GM21360 (cell line): ENCODE measurements around the gene GNAQ.
"Not testable (repeated sequence)": the region's sequence is repeated elsewhere in the genome, so short reads cannot be mapped to it uniquely, and the experiment has no call there.

Experiments used
- ATAC-seq: cut with Tn5 transposase; IDR thresholded peaks from one replicate; pipeline ENCODE4 v1.9.1; 2021; ENCODE audit warnings: mild to moderate bottlenecking, moderate library complexity; ENCODE audit not compliant: unreplicated experiment

The GNAQ gene

DNA sequence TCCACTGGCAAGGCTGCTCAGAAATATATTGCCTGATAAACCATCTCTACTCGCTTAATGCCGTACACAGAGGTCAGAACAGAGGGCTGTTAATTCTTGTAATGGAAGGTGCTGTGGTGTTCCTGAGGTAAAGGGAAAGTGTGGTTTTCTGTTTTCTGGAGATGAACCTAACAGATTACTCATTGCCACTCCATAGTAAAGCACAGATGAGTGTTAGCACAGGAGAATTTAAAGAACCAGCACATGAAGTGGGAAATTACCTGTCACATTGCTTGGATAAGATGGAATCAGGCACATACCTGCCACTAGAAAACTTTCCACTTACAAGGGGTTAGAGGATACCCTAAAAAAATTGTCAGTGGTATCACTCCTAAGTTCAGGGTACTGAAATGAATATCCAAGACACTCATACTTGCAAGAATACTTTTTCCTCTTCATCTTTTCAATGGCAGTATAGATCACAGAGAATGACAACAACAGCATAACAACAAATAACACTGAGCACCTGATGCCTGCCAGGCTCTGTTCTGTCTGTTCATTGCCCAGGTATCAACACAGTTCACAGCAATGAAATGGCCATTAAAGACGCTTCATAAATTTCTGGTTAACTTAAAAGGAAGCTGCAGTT lies 230.6 kb downstream of the GNAQ start:
- no peak for ATAC-seq

DNA sequence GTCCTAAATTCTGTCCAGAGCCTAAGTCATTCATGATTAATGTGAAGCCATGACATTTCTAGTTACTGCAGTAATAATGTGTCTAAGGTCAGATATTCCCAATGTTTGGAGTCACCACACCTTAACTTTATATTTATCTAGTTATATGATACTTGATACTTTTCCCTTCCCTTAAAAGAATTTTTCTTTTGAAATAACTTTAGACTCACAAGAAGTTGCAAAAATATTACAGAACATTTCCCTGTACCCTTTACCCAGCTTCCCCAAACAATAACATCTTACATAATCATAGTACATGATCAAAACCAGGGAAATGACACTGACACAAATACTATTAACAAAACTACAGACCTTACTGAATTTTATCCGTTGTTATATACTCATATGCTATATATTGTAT lies 233.5 kb downstream of the GNAQ start:
- ATAC-seq: no peak

DNA sequence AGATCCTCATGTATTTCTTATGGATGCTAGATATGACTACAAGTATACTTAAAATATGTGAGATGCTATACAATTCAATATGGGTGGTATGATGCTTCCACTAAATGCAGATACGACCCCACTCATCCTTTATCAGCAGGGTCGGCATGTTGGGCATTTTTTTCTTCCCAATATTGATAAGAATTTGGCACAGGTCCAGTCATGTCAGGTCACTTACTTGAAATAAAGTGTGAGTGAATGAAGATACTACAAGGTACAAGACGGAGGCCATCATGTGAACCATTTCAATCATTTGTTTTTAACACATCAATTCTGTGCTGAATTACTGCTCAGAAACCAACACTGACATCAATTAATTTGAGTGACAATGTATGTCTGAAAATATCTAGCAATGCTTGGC lies 236.6 kb downstream of the GNAQ start:
- ATAC-seq: no peak

DNA sequence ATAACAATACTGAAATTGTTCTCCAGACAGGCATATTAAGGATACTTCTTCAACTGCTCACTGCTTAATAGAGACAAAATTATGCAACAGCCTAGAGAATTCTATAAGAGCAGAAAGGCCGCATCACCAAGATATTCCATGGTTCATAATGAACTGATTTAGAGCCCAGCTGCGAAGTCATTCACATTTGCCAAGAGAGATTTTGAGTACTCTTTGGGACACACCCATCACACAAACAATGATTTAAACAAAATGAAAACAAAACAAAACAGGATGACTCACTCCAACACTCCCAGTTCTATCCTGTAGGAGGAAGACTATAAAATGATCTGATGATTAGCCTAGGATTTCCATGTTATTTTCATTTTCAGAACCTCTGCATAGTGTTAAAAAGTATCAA lies 237.8 kb downstream of the GNAQ start:
- no peak for ATAC-seq

DNA sequence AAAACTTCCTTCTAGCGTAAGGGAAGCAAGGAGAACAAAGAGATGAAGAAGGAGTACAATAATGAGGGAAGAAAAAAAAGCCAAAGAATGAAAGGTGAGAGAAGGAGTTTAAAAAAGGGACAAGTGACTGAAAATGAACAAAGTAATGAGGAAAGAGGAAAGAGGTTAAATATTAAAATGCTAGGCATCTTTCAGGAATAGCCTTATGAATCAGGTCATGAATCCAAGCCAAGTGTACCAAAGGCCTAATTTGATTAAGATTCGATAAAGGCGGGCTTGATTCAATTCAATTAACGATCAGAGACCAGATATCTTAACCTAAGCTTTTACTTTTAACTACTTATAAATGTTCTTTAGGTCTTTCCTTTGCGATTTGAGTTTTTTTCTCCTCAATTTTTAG lies 241.7 kb downstream of the GNAQ start:
- no peak for ATAC-seq

DNA sequence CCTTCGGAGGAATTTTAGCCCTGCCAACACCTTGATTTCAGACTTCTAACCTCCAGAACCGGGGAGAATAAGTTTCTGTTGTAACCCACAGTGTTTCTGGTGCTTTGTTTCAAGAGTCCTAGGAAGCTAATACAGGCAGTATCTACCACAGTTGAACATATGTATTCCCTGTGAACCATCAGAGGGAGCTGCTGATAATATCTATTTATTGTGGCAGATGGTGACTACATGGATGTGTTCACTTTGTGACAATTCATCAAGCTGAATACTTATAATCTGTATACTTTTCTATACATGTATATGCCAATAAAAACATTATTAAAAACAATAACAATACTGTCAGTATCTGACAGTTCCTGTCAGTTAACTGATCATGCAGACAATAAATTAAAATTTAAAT lies 246.3 kb downstream of the GNAQ start:
- ATAC-seq: no peak

DNA sequence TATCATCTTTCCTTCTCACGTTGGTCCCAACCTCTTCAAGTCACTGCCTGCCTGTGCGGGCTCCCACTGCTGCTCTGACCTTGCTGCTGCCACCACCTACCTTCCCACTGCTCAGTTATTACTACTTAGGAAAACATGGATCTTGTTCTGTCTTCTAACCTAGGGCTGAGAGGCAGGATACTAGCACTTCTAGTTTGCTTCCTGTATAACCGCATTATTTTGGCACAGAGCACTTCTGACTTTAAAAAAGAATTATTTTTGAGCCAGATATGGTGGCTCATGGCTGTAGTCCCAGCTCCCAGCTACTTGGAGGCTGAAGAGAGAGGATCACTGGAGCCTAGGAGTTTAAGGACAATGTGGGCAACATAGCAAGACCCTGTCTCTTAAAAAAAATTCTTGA lies 248.1 kb downstream of the GNAQ start:
- no peak for ATAC-seq

DNA sequence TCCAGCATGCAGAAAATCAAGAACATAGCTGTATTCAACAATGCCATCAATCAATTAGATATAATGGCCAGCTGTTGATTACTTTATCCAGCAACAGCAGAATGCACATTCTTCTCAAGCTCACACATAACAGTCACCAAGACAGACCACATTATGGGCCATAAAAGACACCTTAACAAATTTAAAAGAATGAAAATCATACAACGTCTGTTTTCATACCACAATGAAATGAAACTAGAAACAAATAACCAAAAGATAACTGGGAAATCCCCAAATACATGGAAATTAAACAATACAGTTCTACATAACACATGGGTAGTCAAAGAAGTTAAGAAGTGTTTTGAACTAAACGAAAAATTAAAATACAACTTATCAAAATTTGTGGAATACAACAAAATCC lies 252.6 kb downstream of the GNAQ start:
- no peak for ATAC-seq

DNA sequence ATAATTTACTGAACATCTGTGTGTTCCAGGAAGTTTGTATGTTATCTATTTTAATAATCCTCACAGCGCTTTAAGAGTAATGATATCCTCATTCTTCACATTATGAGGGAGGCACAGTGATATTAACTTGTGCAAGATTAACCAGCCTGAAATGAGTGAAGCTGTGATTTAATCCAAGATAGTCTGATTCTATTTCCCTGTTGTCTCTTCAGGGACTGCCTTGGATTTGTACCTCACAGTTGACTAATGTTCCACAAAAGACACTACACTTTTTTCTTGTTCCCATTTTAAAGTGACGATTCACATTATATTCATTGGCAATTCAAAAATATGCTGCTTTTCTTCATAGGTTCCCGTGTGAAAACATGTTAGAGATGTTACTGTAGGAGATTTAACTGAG lies 258.2 kb downstream of the GNAQ start:
- no peak for ATAC-seq

DNA sequence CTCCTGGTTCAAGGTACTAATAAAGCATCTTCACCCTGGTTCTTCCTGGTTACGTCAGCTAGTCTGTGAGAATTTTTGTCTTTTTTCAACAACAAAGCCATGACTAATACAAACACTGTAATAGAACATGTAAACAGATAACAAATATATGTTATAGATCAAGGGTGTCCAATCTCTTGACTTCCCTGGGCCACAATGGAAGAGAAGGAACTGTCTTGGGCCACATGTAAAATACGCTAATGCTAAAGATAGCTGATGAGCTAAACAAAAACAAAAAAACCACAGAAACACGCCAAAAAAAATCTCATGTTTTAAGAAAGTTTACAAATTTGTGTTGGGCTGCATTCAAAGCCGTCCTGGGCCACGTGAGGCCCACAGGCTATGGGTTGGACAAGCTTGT lies 259.0 kb downstream of the GNAQ start:
- ATAC-seq: no peak

DNA sequence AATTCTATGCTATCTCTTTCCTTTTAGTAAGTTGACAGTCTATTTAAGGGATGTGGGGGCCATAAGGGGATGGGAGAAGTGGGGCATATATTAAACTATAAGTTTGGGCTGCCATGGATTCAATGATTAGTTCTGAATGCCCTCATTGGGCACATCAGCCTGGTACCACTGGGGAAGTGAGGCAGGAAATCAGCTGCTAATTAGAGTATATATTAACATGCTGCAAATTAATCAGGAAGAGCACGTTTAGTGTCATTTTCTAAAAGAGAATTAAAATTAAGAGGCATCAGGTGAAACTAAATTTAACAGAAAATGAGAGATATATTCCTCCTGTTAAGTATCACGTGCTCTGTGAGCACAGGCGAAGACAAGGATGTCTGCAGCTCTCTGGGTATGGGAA lies 260.4 kb downstream of the GNAQ start:
- ATAC-seq: no peak

DNA sequence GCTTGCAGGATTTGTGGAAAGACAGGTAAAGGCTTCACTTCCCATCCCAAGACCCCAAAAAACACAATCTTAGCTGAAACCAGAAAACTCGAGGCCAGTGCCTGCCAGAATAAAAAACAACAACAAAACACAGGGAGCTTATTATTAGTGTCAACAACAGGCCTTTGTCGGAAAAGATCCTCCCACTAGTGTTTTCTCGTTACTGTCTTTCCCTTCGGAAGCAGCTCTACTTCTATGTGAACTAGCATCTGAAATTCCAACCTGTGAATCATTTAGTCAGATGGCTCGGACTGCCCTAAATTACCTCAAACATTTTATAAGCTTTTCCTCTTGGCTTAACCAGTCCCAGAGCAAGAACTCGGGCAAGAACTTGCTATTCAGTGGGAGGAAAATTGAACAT lies 261.3 kb downstream of the GNAQ start:
- no peak for ATAC-seq

DNA sequence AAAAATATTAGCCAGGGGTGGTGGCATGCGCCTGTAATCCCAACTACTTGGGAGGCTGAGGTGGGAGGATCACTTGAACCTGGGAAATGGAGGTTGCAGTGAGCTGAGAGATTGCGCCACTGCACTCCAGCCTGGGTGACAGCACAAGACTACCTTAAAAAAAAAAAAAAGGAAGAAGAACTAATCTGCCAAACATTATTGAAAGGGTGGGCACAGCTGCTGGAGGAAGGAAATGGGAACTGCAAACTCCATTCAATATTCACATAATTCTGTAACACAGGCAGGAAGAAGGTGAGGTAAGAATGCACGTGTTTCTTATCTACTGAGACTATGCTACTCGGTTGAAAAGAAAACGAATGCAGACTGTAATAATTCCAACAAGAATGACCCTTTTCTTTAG lies 262.4 kb downstream of the GNAQ start:
- no peak for ATAC-seq

DNA sequence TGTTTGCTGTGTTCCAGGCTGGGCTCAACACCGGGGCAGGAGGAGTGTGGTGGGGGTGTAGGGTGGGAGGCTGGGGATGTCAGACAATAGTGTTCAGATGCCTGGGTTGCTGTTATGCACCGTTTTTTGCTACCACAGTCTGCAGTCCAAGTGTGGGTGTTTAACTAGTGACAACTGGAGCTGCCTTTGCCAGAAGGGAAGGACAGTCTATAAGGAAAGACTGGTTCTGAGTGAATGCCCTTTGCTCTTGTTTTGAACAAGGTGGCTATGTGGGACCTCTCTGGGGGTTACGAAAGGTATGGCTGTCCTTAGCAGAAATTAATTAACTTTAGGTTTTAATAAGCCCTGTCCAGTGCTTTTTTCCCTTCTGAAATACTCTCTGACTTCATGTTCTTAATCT lies 265.0 kb downstream of the GNAQ start:
- ATAC-seq: no peak

DNA sequence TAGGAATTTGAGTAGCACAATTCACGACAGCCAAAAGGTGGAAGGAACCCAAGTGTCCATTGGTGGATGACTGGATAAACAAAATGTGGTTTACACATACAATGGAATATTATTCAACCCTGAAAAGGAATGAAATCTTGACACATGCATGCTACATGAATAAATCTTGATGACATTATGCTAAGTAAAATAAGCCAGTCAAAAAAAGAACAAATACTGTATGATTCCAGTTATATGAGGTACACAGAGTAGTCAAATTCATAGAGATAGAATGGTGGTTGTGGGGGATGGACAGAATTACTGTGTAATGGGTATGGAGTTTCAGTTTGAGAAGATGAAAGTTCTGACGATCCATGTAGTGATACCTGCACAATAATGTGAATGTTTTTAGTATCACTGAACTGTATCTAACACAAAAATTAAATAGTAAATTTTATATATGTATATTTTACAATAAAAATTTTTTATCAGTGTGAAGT lies 265.8 kb downstream of the GNAQ start:
- ATAC-seq: no peak

DNA sequence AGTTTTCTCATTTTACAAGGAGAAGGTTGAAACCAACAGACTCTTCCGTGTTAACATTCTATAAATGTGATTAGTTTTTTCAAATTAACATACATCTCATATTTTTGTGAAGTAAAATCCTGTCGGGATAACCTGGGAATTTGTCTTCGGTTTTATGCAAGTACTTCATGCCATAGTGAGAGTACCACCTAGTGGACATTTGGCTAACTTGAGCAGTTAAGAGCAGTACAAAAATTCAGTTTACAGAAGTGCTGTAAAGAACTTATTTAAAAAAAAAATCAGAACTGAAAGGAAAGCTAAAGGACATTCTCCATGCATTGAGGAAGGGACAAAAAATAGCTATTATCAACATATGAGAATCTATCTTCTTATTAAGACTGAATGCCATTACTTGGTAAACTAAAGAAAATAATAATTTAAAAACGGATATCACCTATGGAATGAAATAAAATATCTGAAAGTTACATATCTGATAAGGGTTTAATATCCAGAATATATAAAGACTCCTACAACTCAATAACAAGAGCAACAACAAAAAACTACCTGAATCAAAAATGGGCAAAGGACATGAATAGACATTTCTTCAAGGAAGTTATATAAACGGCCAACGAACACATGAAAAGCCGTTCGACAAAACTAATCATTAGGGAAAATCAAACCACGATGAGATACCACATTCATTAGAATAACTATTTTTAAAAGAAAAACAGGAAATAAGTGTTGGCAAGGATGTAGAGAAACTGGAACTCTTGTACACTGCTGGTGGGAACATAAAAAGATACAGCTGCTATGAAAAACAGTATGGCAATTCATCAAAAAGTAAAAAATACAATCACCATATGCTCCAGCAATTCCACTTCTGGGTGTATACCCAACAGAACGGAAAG lies 266.5 kb downstream of the GNAQ start:
- no peak for ATAC-seq

DNA sequence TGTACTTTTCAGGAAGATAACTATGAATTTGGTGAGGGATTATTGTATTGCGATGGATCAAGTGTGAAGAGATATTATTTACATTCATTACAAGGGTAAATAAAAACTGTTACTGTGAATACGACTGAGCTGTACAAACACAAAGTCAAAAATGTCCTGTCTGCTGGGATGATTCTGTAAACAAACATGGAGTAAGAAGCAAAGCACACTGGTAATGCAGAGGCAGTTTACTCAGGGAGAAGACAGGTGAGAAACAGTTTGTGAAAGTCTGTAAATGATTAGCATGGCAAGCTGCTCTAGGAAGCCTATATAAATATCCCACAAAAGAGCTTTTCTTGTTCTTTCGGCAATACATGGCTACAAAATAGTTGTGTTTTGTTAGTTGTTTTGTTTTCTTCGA lies 268.0 kb downstream of the GNAQ start:
- no peak for ATAC-seq

DNA sequence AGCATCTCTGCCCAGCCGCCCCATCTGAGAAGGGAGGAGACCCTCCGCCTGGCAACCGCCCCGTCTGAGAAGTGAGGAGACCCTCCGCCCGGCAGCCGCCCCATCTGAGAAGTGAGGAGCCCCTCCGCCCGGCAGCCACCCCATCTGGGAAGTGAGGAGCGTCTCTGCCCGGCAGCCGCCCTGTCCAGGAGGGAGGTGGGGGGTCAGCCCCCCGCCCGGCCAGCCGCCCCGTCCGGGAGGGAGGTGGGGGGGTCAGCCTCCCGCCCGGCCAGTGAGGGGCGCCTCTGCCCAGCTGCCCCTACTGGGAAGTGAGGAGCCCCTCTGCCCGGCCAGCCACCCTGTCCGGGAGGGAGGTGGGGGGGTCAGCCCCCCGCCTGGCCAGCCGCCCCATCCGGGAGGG lies 270.7 kb downstream of the GNAQ start:
- ATAC-seq: not testable (repeated sequence)

DNA sequence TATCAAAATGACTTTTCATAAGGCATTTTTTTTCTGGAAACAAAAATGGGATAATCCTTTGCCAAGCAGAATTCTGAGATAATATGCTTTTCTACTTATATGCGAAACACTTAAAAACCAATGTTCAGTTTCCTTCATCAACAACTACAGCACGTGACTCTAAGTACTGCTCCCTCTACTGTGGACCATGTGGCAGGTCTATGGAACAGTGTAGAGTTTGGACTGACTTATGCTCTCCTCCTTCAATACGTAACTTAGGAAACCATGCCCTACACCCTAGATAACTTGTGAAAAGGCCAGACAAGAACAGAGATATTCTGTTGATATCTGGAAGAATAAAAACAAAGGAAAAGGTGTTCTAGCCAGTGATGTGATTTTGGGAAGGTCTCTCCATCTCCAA lies 272.2 kb downstream of the GNAQ start:
- ATAC-seq: no peak

DNA sequence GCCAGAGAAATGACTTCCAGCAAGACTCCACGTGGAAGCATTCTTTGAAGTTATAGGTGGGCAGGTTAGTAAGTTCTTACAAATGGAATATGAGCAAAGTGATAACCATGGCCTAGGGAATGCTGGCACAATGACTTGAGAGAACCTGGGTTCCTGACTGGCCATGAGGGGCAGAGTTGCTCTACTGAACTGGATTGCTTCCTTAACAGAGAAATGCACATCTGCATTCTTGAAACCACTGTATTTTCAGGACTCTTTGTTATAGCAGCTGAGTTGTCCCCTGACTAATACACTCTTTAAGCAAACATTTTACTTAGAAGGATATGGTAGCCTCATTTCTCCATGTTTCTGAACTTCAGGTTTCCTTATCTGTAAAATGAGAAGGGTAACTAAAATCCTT lies 275.2 kb downstream of the GNAQ start:
- ATAC-seq: no peak

DNA sequence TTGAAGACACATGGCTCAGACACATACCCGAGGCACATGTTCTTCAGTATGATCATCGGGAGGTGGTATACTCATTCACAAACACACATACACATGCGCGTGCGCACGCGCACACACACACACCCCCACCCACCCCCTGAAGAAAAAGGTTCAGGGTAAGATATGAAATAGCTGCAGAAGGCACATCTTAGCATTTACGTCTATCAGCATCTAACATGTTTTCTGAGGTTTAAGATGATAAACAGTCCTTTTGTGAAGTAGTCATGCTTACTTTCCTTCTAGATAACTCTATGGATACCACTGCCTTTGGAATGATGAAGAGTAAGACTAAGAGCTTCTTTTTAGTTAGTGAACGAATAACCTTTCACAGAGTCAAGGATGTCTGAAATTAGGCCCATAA lies 278.4 kb downstream of the GNAQ start:
- no peak for ATAC-seq

DNA sequence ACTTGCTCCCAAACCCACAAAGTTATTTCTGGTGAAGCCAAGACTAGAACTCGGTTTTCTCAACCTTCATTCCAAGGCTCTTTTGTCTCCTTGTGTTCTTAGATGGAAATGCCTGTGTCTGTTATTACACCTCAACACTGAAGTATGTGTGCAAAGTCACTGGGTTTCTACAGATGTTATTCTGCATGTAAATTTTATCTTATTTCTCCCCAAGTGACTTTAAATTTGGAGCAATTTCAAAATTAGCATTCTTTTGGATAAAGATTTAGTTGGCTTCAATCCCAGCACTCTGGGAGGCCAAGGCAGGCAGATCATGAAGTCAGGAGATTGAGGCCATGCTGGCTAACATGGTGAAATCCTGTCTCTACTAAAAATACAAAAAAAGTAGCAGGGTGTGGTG lies 279.1 kb downstream of the GNAQ start:
- ATAC-seq: no peak
